WTC11 (cell line): Measurements from ENCODE around the gene CDKN1C. TPM values are rescaled to one million over a fixed set of nuclear protein-coding genes. Genes with fewer than 3 reads are reported as not detected.

Experiments
- AFF4 ChIP-seq: sonication (generic); formaldehyde crosslinking; IDR thresholded peaks from 2 replicates; pipeline ENCODE4 v1.8.1; 2023; ENCODE audit warnings: mild to moderate bottlenecking, missing genetic modification reagents, borderline replicate concordance
- CDX4 ChIP-seq: fragments of 250-450 bp; sonication (Bioruptor Pico); IDR thresholded peaks from 2 replicates; pipeline ENCODE4 v1.9.0; 2021; ENCODE audit warnings: moderate library complexity, mild to moderate bottlenecking, inconsistent platforms, borderline replicate concordance
- E2F4 ChIP-seq: sonication (generic); formaldehyde crosslinking; IDR thresholded peaks from 2 replicates; pipeline ENCODE4 v1.8.1; 2022; ENCODE audit warnings: low read depth, mild to moderate bottlenecking, moderate library complexity, missing genetic modification reagents, borderline replicate concordance
- E2F5 ChIP-seq: sonication (generic); formaldehyde crosslinking; IDR thresholded peaks from 2 replicates; pipeline ENCODE4 v1.8.1; 2022; ENCODE audit warnings: mild to moderate bottlenecking, moderate library complexity, missing genetic modification reagents
- ELF4 ChIP-seq: sonication (generic); formaldehyde crosslinking; IDR thresholded peaks from 2 replicates; pipeline ENCODE4 v1.8.1; 2022; ENCODE audit warnings: low read depth, mild to moderate bottlenecking, moderate library complexity, missing genetic modification reagents
- EMX1 ChIP-seq: fragments of 250-450 bp; sonication (Bioruptor Pico); IDR thresholded peaks from 2 replicates; pipeline ENCODE4 v1.8.0; 2021; ENCODE audit warnings: mild to moderate bottlenecking
- ESRRA ChIP-seq: sonication (generic); formaldehyde crosslinking; IDR thresholded peaks from 2 replicates; pipeline ENCODE4 v1.8.1; 2022; ENCODE audit warnings: mild to moderate bottlenecking, missing genetic modification reagents, borderline replicate concordance
- ETV6 ChIP-seq: sonication (generic); formaldehyde crosslinking; IDR thresholded peaks from 2 replicates; pipeline ENCODE4 v1.8.1; 2022; ENCODE audit warnings: mild to moderate bottlenecking, missing genetic modification reagents
- GRHL2 ChIP-seq: fragments of 250-450 bp; sonication (Bioruptor Pico); IDR thresholded peaks from 2 replicates; pipeline ENCODE4 v1.8.0; 2022; ENCODE audit warnings: mild to moderate bottlenecking, moderate library complexity; ENCODE audit not compliant: insufficient replicate concordance, severe bottlenecking
- IRF2 ChIP-seq: sonication (generic); formaldehyde crosslinking; IDR thresholded peaks from 2 replicates; pipeline ENCODE4 v1.8.0; 2022; ENCODE audit warnings: low read depth, missing genetic modification reagents, borderline replicate concordance
- NR1H2 ChIP-seq: sonication (generic); formaldehyde crosslinking; IDR thresholded peaks from 2 replicates; pipeline ENCODE4 v1.9.0; 2021; ENCODE audit warnings: mild to moderate bottlenecking, moderate library complexity, missing genetic modification reagents
- OVOL2 ChIP-seq: fragments of 250-450 bp; sonication (Bioruptor Pico); IDR thresholded peaks from 2 replicates; pipeline ENCODE4 v1.9.0; 2021; ENCODE audit warnings: mild to moderate bottlenecking, borderline replicate concordance
- RELA ChIP-seq: sonication (generic); formaldehyde crosslinking; IDR thresholded peaks from 2 replicates; pipeline ENCODE4 v1.8.1; 2022; ENCODE audit warnings: missing genetic modification reagents, mild to moderate bottlenecking, borderline replicate concordance
- TCF7 ChIP-seq: sonication (generic); formaldehyde crosslinking; IDR thresholded peaks from 2 replicates; pipeline ENCODE4 v1.8.0; 2022; ENCODE audit warnings: mild to moderate bottlenecking, low read depth, missing genetic modification reagents, moderate library complexity
- TEAD1 ChIP-seq: sonication (generic); formaldehyde crosslinking; IDR thresholded peaks from 2 replicates; pipeline ENCODE4 v1.8.0; 2022; ENCODE audit warnings: mild to moderate bottlenecking, missing genetic modification reagents
- TP53 ChIP-seq: sonication (generic); formaldehyde crosslinking; IDR thresholded peaks from 2 replicates; pipeline ENCODE4 v1.8.1; 2023; ENCODE audit warnings: mild to moderate bottlenecking, missing genetic modification reagents
- USF1 ChIP-seq: sonication (generic); formaldehyde crosslinking; IDR thresholded peaks from 2 replicates; pipeline ENCODE4 v1.8.0; 2022; ENCODE audit warnings: mild to moderate bottlenecking, missing genetic modification reagents
- USF2 ChIP-seq: sonication (generic); formaldehyde crosslinking; IDR thresholded peaks from 2 replicates; pipeline ENCODE4 v1.8.1; 2023; ENCODE audit warnings: mild to moderate bottlenecking, missing genetic modification reagents, moderate library complexity
- ZBTB21 ChIP-seq: sonication (generic); formaldehyde crosslinking; IDR thresholded peaks from 2 replicates; pipeline ENCODE4 v1.8.1; 2023; ENCODE audit warnings: mild to moderate bottlenecking, missing genetic modification reagents, borderline replicate concordance
- ZBTB43 ChIP-seq: sonication (generic); formaldehyde crosslinking; IDR thresholded peaks from 2 replicates; pipeline ENCODE4 v1.8.1; 2023; ENCODE audit warnings: mild to moderate bottlenecking, missing genetic modification reagents
- ZNF219 ChIP-seq: sonication (generic); formaldehyde crosslinking; IDR thresholded peaks from 2 replicates; pipeline ENCODE4 v1.8.0; 2023; ENCODE audit warnings: missing genetic modification reagents, mild to moderate bottlenecking, borderline replicate concordance
- ZNF532 ChIP-seq: fragments of 250-450 bp; sonication (Bioruptor Pico); IDR thresholded peaks from 2 replicates; pipeline ENCODE4 v1.9.0; 2021; ENCODE audit warnings: mild to moderate bottlenecking, borderline replicate concordance
- total RNA-seq: library from RNA; stranded (reverse); gene quantifications from 3 replicates; pipeline ENCODE4 v1.2.3, GENCODE V29; 2021

Gene CDKN1C
- total RNA-seq, 1 experiment from 2014 or later, result 25.0 TPM

GRCh38 chr11:2885017-2885677, 428 bp downstream of the CDKN1C start (continued):
- TF ChIP-seq ZBTB43 (CRISPR knock-in tag) (peak; percentile 90), IRF2 (no peak), ZBTB21 (CRISPR knock-in tag) (0 out of 2 replicates have a peak, but pooled peaks have one; percentile 68), ZNF219 (peak; percentile 84; the same call in 1 of the 2 replicates), USF1 (CRISPR knock-in tag) (0 out of 2 replicates have a peak, but pooled peaks have one; percentile 61), EMX1 (CRISPR knock-in tag) (no peak), AFF4 (CRISPR knock-in tag) (no peak), E2F4 (0 out of 2 replicates have a peak, but pooled peaks have one; percentile 25), USF2 (CRISPR knock-in tag) (0 out of 2 replicates have a peak, but pooled peaks have one; percentile 18), ETV6 (no peak), TEAD1 (peak; percentile 55), CDX4 (CRISPR knock-in tag) (no peak), TP53 (CRISPR knock-in tag) (peak; percentile 13; the same call in 1 of the 2 replicates), RELA (CRISPR knock-in tag) (peak; percentile 94; the same call in 1 of the 2 replicates), ZNF532 (CRISPR knock-in tag) (no peak), NR1H2 (CRISPR knock-in tag) (no peak), GRHL2 (CRISPR knock-in tag) (no peak), ESRRA (CRISPR knock-in tag) (peak; percentile 93), OVOL2 (CRISPR knock-in tag) (no peak), ELF4 (0 out of 2 replicates have a peak, but pooled peaks have one; percentile 26), TCF7 (no peak), E2F5 (0 out of 2 replicates have a peak, but pooled peaks have one; percentile 76)
